ENCODE measurements around the gene UAP1L1. TPM values are rescaled to one million over a fixed set of nuclear protein-coding genes. Genes with fewer than 3 reads are reported as not detected.

The UAP1L1 gene
- total RNA-seq, 2 experiments from 2014 or later, result 6.5 to 6.8 TPM

DNA sequence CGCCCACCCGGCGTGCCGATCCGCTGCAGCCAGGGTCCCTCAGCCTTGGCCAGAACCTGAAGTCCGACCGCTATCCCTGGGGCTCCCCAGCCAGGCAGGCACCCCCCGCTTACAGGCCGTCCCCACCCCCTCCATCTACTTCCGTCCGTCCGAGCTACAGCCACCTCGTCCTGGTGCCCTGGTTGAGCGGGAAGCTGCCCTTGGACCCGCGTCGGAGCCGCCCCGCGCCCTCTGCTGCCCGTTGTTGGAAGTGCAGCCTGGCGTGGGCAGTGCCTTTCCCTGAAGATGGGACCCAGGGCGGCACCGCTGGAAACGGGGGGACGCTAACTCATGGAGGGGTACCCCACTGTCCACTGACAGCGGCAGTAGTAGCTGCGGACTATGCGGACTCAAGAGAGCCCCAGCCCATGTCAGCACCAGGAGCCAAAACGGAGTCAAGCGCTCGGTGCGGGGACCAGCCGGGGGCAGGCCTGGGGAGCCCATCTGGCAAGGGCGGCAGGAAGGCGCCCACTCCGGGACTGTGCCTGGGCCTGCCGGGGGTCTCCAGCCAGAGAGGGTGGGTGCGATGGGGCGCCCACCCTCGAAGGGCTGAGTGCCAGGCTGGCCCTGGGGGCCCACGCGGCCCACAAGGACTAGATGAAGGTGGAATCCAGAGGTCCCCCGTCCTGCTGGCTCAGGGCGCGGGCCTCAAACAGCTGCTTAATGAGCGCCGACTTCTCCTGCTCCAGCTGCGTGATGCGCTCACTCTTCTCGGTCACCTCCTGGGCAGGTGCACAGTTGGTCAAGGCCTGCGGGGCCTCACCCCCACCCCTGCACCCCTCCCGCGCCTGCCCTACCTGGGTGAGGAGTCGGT lies 13.1 kb upstream of the UAP1L1 start:
- H3K4me1 ChIP-seq (ENCODE audit: insufficient read depth, low read length), result peaks cover 20% of the 10 kb centered on the region
- ATAC-seq (ENCODE audit: poor library complexity) (no peak), DNase-seq (peak; percentile 34 to 80 (median 53))
- no peak overlapping the region for H3K27ac ChIP-seq (ENCODE audit: low read depth in 1 of 2, low read length in 2 of 2)
- CTCF ChIA-PET, result interaction anchor here (0.6 to 1.6 kb wide), 10 partner anchors 8 to 277 kb away, joined by 3 to 10 read pairs (median 4); partner anchors contain the start of genes MAN1B1 and NPDC1
- no peak overlapping the region for H3K4me3 ChIP-seq (ENCODE audit: low read length)
- POLR2A ChIA-PET, result no interaction called here
- H3K27me3 ChIP-seq (ENCODE audit: control insufficient read depth in 1 of 2, insufficient read depth in 2 of 2, low read length in 2 of 2), result peaks cover 0 to 3% of the 10 kb centered on the region in 2 experiments
- peaks cover 4% of the 10 kb centered on the region for H3K27me3 Mint-ChIP-seq
- H3K27ac Mint-ChIP-seq, result no peak overlapping the region
- peaks cover 6% of the 10 kb centered on the region for H3K4me1 Mint-ChIP-seq (ENCODE audit: low read depth)
- H3K9me3 ChIP-seq (ENCODE audit: control insufficient read depth in 1 of 2, insufficient read depth in 1 of 2, low read length in 2 of 2), result no peaks in the 10 kb centered on the region
- no peaks in the 10 kb centered on the region for H3K9me3 Mint-ChIP-seq
- H3K36me3 Mint-ChIP-seq (ENCODE audit: low read depth), result no peaks in the 10 kb centered on the region
- intact Hi-C loops (cut with DNase I, micrococcal nuclease), result loop anchor here (1.0 to 10.0 kb wide), 4 partner anchors 18 to 279 kb away; partner anchors contain the start of genes ABCA2 (in 1 of the 2) and NPDC1 (in 1 of the 2)
- no peak overlapping the region for H3K4me3 Mint-ChIP-seq
- no peaks in the 10 kb centered on the region for H3K36me3 ChIP-seq (ENCODE audit: insufficient read depth, low read length)
- TF ChIP-seq CTCF (IDR thresholded peaks at IDR 0.05), result peak; percentile 84

- Histone ChIP-seq H3K9me3 (ENCODE audit: control insufficient read depth in 1 of 2, insufficient read depth in 1 of 2, low read length in 2 of 2) (no peaks in the 10 kb centered on the region), H3K27me3 (ENCODE audit: control insufficient read depth in 1 of 2, insufficient read depth in 2 of 2, low read length in 2 of 2) (peaks cover 0 to 8% of the 10 kb centered on the region in 2 experiments), H3K36me3 (ENCODE audit: insufficient read depth, low read length) (no peaks in the 10 kb centered on the region), H3K27ac (ENCODE audit: low read depth in 1 of 2, low read length in 2 of 2) (no peak overlapping the region), H3K4me3 (ENCODE audit: low read length) (no peak overlapping the region), H3K4me1 (ENCODE audit: insufficient read depth, low read length) (peaks cover 25% of the 10 kb centered on the region)
- Mint-ChIP-seq H3K27me3 (peaks cover 4% of the 10 kb centered on the region), H3K36me3 (ENCODE audit: low read depth) (no peaks in the 10 kb centered on the region), H3K9me3 (no peaks in the 10 kb centered on the region), H3K4me3 (no peak overlapping the region), H3K27ac (no peak overlapping the region), H3K4me1 (ENCODE audit: low read depth) (peaks cover 6% of the 10 kb centered on the region)
- no peak for TF ChIP-seq CTCF (IDR thresholded peaks at IDR 0.05)
- intact Hi-C loops (cut with DNase I, micrococcal nuclease), result loop anchor here (1.0 to 10.0 kb wide), 4 partner anchors 19 to 280 kb away; partner anchors contain the start of genes ABCA2 (in 1 of the 2) and NPDC1 (in 1 of the 2)
- POLR2A ChIA-PET, result no interaction called here
- no peak for ATAC-seq (ENCODE audit: poor library complexity)
- no peak for DNase-seq
- CTCF ChIA-PET, result interaction anchor here (0.6 to 1.6 kb wide), 3 partner anchors 8 to 20 kb away, joined by 4 to 10 read pairs (median 6); partner anchors contain the start of gene NPDC1
Measured at GRCh38 chr9:137064880-137065164, 12.5 kb upstream of the UAP1L1 start.

DNA sequence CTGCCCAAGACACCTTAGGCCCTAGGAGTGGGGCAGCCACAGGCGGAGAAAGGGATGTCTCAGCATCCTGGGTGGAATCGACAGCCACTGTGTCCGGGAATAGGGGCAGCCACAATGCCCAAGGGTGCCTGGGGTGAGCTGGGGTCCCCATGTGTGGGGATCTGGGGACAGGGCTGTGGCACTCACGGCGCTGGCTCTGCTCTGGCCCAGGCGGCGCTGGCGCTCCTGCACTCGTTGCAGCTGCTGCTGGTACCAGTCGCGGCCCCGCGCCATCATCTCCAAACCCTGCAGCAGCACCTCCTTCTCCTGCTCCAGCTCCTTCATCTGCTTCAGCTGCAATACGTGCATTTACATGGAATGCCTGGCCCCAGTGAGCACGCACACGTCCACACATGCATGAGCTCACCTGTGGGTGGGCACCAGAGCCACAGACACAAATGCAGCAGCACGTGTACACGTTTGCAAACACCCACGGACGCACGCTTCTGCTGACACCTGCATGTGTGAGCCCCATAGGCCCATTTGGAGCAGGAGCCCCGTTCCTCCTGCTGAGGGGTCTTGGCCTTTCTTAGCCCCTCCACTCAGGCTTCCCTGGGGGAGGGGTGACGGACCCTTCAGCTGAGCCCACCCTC lies 11.9 kb upstream of the UAP1L1 start:
- Mint-ChIP-seq H3K36me3 (ENCODE audit: low read depth) (no peaks in the 10 kb centered on the region), H3K9me3 (no peaks in the 10 kb centered on the region), H3K4me1 (ENCODE audit: low read depth) (peaks cover 7% of the 10 kb centered on the region), H3K27me3 (peaks cover 4% of the 10 kb centered on the region), H3K4me3 (no peak overlapping the region), H3K27ac (no peak overlapping the region)
- POLR2A ChIA-PET, result no interaction called here
- Histone ChIP-seq H3K27ac (ENCODE audit: low read depth in 1 of 2, low read length in 2 of 2) (no peak overlapping the region), H3K36me3 (ENCODE audit: insufficient read depth, low read length) (no peaks in the 10 kb centered on the region), H3K9me3 (ENCODE audit: control insufficient read depth in 1 of 2, insufficient read depth in 1 of 2, low read length in 2 of 2) (no peaks in the 10 kb centered on the region), H3K4me3 (ENCODE audit: low read length) (no peak overlapping the region), H3K27me3 (ENCODE audit: control insufficient read depth in 1 of 2, insufficient read depth in 2 of 2, low read length in 2 of 2) (peaks cover 0 to 8% of the 10 kb centered on the region in 2 experiments), H3K4me1 (ENCODE audit: insufficient read depth, low read length) (peaks cover 26% of the 10 kb centered on the region)
- ATAC-seq (ENCODE audit: poor library complexity), result no peak
- CTCF ChIA-PET, result interaction anchor here (1.0 to 3.6 kb wide), 2 partner anchors 19 to 30 kb away, joined by 5 to 38 read pairs; partner anchors contain the start of gene NPDC1
- no peak for DNase-seq
- TF ChIP-seq CTCF (IDR thresholded peaks at IDR 0.05), result no peak
- intact Hi-C loops (cut with DNase I, micrococcal nuclease), result loop anchor here (2.0 to 10.0 kb wide), 3 partner anchors 37 to 281 kb away; partner anchors contain the start of gene ABCA2 (in 1 of the 2)

Measured in CD4-positive, alpha-beta T cell (primary cell).